Suppressor macrophage treated with lipopolysaccharide for 4 hours (primary cell): ENCODE results near the gene TGFBR3.

Source experiments
- DNase-seq: peaks from one replicate; pipeline ENCODE4 v3.0.0-alpha.2; 2020

TGFBR3 gene

GRCh38 chr1:91704746-91705145 lies 181.2 kb downstream of the TGFBR3 start:
- DNase-seq: no peak

DNA sequence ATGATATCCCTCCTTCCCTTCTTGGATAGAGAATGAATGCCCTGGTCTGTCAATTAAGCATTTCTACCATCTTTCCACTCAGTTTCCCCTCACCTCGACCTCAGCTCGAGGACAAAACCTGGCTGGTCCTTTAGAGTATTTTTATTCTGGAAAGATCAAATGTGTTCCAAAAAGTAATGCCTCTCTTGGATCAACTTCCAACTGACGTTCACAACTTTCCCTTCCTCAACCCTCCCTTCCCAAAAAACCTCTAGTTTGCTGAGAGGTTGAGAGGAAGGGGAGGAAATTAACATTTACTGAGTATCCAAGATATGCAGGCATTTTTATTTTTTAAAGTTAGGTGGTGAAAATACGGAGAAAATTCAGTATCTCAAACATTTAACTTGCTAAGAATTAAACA lies 182.9 kb downstream of the TGFBR3 start:
- DNase-seq: no peak

DNA sequence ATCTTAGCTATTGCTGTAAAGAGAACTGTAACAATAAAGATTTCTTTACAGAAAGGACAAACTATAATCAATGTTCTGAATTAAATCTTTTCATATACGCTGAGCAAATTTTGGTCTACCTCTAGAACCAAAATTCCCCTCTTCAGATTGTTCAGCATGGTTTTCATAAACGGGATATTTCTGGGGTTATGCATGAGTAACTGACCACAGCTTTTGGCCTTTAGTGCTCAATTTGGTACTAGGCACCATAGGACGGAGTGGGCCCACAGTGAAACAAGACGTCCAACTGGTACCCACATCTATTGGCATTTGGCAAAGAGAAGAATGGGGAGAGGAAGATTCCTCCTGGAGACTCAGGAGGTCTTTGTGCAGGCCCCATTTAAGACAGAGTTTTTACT lies 184.5 kb downstream of the TGFBR3 start:
- DNase-seq: no peak

DNA sequence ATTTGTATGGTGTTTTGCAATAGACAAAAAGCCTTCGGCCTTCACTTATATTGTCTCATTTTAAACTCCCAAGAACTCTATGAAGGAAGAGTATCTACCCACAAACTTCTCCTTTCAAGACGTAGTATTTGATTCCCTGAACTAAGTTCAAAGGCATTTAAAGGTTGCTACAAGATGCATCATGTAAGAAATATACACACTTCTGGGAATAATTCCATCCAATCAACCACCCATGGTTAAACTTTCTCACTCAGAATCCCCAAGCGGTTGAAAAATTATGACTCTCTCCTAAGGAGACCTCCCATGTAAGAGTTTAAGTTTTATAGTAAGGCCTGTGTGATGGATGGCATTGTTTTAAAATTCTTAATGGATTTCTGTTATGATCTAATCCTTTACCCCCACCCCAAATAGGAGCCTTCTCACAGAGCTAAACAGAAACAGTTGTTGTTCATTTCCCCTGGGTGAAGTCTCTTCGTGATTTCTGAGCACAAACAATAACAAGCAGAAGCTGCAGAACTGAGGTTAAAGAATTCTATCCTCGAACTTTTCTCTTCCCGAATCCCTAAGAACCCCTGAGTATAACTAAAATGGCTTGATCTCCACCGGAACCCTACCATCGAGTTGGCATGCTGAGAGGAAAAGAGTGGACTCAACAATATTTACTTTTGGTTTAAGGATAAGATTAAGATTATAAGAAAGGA lies 185.0 kb downstream of the TGFBR3 start:
- no peak for DNase-seq

DNA sequence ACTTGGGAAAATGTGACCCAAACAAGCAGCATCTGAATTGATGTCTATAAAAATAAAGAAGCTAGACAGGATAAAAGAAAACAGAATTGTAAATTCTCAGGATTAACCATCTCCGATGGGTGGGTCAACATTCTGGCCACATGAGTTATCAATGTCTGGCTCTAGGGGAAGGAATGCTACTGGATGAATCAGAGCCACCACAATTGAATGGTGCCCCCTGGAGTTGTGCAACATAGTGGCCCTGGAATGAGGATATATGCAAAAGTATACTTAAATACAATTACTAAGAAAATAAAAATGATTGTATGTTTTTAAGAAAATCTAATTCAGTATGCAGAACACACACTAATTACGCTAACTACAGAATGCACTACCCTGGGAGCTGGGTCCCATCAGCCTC lies 185.6 kb downstream of the TGFBR3 start:
- DNase-seq: no peak

DNA sequence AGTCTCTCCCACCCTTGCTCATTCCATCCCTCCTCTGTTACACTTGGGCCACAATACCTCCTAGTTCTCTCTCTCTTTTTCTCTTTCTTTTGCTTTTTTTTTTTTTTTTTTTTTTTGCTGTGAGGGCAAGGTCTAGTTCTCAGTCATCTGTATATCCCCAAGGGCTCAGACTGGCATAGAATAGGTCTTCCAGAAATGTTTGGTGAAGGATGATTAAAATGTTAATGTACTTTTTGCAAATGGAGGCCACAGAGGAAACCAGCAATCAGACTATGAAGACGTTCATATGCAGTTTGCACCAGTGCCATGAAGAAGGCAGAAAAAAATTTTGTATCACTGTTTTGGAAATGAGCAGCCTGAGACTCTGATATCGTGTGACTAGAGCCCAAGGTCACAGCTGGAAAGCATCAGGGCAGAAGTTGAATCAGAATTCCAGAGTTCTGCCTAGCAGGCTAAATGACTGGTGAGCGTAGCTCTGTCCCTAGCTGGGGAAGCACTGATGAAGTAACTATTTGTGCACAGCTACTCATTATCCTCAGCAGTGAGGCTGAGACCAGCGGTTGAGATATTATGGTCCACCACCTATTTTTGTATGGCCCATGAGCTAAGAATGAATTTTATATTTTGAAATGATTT lies 186.5 kb downstream of the TGFBR3 start:
- DNase-seq: no peak

DNA sequence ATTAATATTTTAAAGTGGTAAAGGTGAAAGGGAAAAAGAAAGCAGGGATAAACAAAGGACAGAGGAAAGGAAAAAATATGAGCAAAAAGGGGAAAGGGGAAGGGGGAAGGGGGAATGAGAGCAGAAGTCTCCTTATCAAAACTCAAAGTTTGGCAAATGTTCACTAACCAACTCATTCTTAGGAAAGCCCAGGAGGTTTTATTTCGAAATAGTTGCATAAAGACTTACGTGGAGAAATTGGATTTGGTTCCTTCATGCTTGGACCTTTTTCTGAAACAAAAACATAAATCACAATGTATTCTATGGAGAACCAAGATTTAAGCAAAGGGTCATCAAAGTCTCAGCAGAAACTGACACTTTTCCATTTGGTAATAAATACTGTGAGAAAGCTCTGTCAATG lies 188.1 kb downstream of the TGFBR3 start:
- DNase-seq: peak; percentile 39

GRCh38 chr1:91697416-91697815 lies 188.5 kb downstream of the TGFBR3 start:
- peak; percentile 52 for DNase-seq

DNA sequence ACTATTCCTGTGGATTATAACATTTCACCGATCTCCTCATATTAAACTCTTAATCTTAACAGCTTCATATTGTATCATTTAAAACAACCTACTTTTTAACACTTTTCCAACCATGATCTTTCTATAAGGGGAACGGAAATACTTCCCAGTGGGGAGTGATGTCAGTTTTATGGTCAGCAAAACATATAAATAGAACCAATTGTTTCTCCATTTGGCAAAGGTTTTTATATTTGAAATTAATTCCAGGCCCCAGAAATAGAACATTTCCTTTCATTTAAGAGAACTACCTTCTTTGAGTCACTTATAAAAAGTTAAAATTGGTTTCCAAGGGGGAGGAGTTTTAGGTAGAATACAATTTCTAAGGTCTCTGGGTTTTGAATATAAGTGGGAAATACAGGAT lies 189.6 kb downstream of the TGFBR3 start:
- DNase-seq: no peak

DNA sequence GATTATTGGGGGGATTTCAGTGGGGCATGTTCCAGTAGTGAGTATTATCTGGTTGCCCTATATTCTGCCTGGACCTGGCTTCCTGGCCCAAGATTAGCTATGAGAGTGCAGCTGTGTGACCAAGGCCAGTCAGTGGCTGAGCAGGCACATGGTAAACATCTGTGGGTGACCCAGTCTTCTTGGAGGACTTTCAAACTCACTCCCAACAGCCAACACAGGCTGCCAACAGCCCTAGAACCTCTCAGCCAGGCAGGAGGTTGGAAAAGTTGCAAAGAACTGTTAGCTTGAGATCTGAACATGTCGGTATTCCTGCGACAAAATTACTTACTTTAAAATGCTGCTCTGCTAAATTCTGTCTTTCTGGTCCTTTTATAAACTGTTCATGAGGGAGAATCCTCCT lies 192.4 kb downstream of the TGFBR3 start:
- DNase-seq: no peak

DNA sequence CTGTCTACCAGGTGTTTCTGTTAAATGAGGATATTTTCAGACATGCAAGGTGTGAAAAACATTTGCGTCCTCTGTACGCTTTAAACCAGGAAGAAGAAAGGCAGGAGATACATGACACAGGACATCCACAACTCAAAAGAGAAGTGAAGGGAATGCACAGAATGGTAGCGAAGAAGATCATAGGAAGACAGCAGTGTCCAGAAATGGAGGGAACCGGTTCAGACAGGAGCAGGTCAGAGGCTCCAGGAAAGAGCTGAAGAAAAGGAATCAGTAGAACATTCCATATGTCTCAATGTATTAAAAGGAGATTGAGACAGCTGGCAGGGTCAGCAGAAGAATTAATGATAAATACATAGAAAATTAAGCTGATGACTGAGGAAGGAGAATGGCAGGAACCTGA lies 194.4 kb downstream of the TGFBR3 start:
- no peak for DNase-seq

GRCh38 chr1:91689641-91690481 lies 196.1 kb downstream of the TGFBR3 start:
- no peak for DNase-seq

DNA sequence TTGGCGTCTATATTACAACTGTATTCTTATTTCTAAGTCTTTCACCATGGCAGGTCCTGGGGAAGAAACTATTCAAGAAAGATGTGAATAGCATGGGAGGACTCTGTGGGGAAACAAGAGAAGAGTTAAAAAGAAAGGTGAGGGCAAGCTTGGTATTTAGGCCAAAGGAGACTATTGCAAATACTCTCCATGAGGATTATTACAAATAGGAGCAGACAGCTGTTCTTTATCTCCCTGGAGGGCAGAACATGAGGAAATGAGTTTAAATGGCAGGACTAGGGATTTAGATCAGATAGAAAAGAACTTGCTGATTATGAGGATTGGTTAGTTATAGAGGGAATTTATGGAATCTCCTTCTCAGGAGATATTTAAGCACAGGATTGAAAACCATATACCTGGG lies 198.5 kb downstream of the TGFBR3 start:
- no peak for DNase-seq

DNA sequence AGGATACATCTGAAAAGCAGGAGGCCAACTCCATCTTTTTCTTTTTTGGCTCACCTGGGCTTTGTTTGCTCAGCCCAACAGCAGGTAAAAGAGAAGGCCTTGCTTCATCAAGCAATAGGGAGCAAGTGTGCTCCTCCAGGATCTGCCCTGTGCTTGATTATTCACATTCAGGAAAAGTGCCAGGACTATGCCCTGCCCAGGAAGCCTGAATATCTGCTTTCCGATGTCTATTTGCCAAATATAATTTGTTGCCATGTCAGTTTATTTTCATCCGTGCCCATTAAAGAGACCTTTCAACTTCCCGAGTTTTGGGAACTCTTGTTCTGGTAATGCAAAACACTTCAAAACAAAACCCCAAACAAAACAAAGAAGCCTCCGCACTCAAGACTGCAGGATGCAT lies 200.0 kb downstream of the TGFBR3 start:
- no peak for DNase-seq

- DNase-seq: no peak
Observed at GRCh38 chr1:91684481-91685196, 201.3 kb downstream of the TGFBR3 start.

DNA sequence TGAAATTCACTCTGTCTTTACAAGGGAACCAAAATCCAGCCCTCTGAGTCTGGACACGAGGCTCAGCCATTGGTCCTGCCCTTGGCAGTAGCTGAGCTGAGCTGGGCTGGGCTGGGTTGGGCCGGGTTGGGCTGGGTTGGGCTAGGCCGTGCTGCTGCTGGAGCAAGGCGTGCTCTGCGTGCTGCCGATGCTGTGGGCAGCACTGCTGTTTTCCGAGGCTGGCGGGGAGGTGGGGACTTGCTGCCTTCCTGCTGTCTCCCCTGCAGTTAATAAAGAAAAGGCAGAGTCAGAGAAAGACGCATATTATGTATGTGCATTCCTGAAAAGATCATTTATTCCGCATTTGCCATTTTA lies 202.4 kb downstream of the TGFBR3 start:
- no peak for DNase-seq

- peak; percentile 23 for DNase-seq
Observed at GRCh38 chr1:91682882-91683597, 202.9 kb downstream of the TGFBR3 start.

DNA sequence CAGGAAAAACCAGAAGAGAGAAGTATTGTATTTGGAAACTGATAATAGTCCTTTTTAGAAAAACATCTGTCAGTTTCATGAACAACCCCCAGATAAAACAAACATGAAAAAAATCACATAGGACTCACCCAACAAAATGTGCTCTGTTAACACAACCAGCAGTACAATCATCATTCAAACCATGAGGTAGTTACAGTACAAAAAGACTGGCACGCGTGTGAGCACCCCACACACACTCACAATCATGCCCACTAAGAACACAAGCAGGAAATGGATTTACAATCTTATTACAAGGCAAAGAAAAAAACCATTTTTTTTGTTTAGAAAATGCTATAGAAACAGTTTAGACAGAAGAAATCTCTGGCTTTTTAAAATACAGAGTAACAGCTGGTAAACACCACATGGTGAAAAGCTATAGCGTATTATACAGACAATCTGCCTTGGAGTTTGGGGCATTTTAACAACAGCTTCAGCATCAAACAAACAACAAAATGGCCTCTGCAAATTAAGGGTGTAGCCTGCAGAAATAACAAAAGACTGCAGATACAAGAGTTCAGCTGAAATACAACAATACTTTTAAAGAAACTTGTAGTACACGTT lies 205.3 kb downstream of the TGFBR3 start:
- DNase-seq: no peak

DNA sequence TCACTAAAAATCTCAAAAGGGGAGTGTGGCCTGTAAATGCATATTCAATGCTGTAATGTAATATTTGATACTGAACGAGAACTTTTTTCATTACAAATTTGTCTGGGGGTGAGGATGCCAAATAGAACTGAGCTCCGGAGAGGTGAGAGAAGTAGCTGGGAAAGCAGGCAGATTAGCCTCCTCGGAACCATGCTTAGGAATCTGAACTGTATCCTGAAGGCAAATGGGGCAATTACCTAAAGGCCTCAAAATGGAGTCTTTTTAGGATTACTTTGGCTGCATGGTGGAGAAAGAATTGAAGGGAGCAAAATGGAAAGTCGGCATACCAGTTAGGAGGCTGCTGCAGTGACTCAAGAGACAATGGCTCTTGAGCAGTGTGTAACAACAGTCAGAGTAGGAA lies 206.5 kb downstream of the TGFBR3 start:
- no peak for DNase-seq

GRCh38 chr1:91676030-91676429 lies 209.9 kb downstream of the TGFBR3 start:
- DNase-seq: no peak

GRCh38 chr1:91674107-91674506 lies 211.8 kb downstream of the TGFBR3 start:
- no peak for DNase-seq

- no peak for DNase-seq
Observed at GRCh38 chr1:91673613-91674012, 212.3 kb downstream of the TGFBR3 start.
